HepG2 (cell line): Measurements from ENCODE around the gene ANAPC2. TPM values are rescaled to one million over a fixed set of nuclear protein-coding genes. Genes with fewer than 3 reads are reported as not detected.

Source experiments
- BHLHE40 ChIP-seq: IDR thresholded peaks from 2 replicates; pipeline ENCODE4 v1.6.1; 2011; ENCODE audit warnings: low read length, improper control_type of control experiment
- CTCF ChIP-seq: sonication (generic); formaldehyde crosslinking; IDR thresholded peaks from 2 replicates; pipeline ENCODE4 v1.5.0; 2020; ENCODE audit warnings: mild to moderate bottlenecking, missing genetic modification reagents, moderate library complexity
- DRAP1 ChIP-seq: IDR thresholded peaks from 2 replicates; pipeline ENCODE4 v1.6.1; 2016; ENCODE audit warnings: missing genetic modification reagents, missing compliant biosample characterization
- FOXP4 ChIP-seq: sonication (generic); formaldehyde crosslinking; IDR thresholded peaks from 2 replicates; pipeline ENCODE4 v1.4.0; 2020; ENCODE audit warnings: missing genetic modification reagents
- GABPA ChIP-seq, 2 experiments: IDR thresholded peaks; 2 replicates each; pipeline ENCODE4 v1.6.1; 2011 to 2016; ENCODE audit warnings: low read depth in 2 of 2, low read length in 1 of 2, missing biosample characterization in 1 of 2, missing genetic modification characterization in 1 of 2
- GTF2F1 ChIP-seq: fragments of 150-350 bp; IDR thresholded peaks from 2 replicates; pipeline ENCODE4 v1.6.1; 2014; ENCODE audit warnings: low read length
- HNRNPK ChIP-seq: fragments of 200-400 bp; formaldehyde crosslinking; IDR thresholded peaks from 2 replicates; pipeline ENCODE4 v1.6.1; 2018; ENCODE audit warnings: low read length, low read depth, moderate library complexity, mild to moderate bottlenecking; ENCODE audit not compliant: poor library complexity, severe bottlenecking
- KLF9 ChIP-seq: IDR thresholded peaks from 2 replicates; pipeline ENCODE4 v1.6.1; 2016; ENCODE audit warnings: low read depth
- MXD3 ChIP-seq: IDR thresholded peaks from 2 replicates; pipeline ENCODE4 v1.6.1; 2016; ENCODE audit warnings: mild to moderate bottlenecking, missing biosample characterization, missing genetic modification reagents
- NONO ChIP-seq, 2 experiments: fragments of 450-650 bp in 1 of 2; sonication (generic) in 1 of 2; formaldehyde crosslinking in 1 of 2; IDR thresholded peaks in 1 of 2; conservative IDR thresholded peaks in 1 of 2; 2 replicates each; pipeline versions ENCODE4 v1.6.1 to v1.8.0; 2017 to 2022; ENCODE audit warnings: mild to moderate bottlenecking in 1 of 2, missing genetic modification reagents in 1 of 2, moderate library complexity in 1 of 2
- PHF20 ChIP-seq: sonication (generic); formaldehyde crosslinking; IDR thresholded peaks from 2 replicates; pipeline ENCODE4 v1.5.0; 2020; ENCODE audit warnings: mild to moderate bottlenecking, missing genetic modification reagents
- PHF8 ChIP-seq: sonication (generic); formaldehyde crosslinking; IDR thresholded peaks from 2 replicates; pipeline ENCODE4 v1.5.0; 2020; ENCODE audit warnings: missing genetic modification reagents
- RERE ChIP-seq: IDR thresholded peaks from 2 replicates; pipeline ENCODE4 v1.6.1; 2016; ENCODE audit warnings: low read depth, missing genetic modification reagents, missing compliant biosample characterization
- ZIK1 ChIP-seq: sonication (generic); formaldehyde crosslinking; IDR thresholded peaks from 2 replicates; pipeline ENCODE4 v1.5.0; 2020; ENCODE audit warnings: mild to moderate bottlenecking, low read depth, missing genetic modification reagents, borderline replicate concordance
- ZNF292 ChIP-seq: sonication (generic); formaldehyde crosslinking; IDR thresholded peaks from 2 replicates; pipeline ENCODE4 v1.8.1; 2022; ENCODE audit warnings: mild to moderate bottlenecking, low read depth, missing genetic modification reagents, borderline replicate concordance
- ZNF552 ChIP-seq: sonication (generic); formaldehyde crosslinking; IDR thresholded peaks from 2 replicates; pipeline ENCODE4 v1.9.0; 2022; ENCODE audit warnings: missing genetic modification reagents, mild to moderate bottlenecking, borderline replicate concordance
- polyA plus RNA-seq, 8 experiments: library from polyadenylated mRNA; depleted of rRNA in 3 of 8; stranded (reverse) in 7 of 8; unstranded in 1 of 8; fragments of >200 nt; fragmentation: Illumina TruSeq in 4 of 8; extraction: Trizol in 4 of 8; gene quantifications; 2 replicates each; pipeline versions ENCODE4 v1.2.1 to v1.2.3, GENCODE V29; 2011 to 2016; ENCODE audit warnings: low read depth in 4 of 8, missing spikeins in 1 of 8, mixed read lengths in 1 of 8; ENCODE audit not compliant: insufficient read depth in 1 of 8
- total RNA-seq, 5 experiments: library from RNA; depleted of rRNA; stranded (reverse); fragments of >200 nt; fragmentation: Illumina TruSeq; extraction: Trizol; gene quantifications; 2 replicates each; pipeline ENCODE4 v1.2.3, GENCODE V29; 2016; ENCODE audit warnings: low read depth in 1 of 5

ANAPC2 gene
- total and polyA plus RNA-seq, 2 of the 13 experiments (the other 11 are each of a cell fraction or from before 2014, with no cell fraction given) = 12.3 to 15.4 TPM

- TF ChIP-seq RERE (no peak), HNRNPK (peak; percentile 23), FOXP4 (CRISPR knock-in tag) (no peak), ZNF552 (CRISPR knock-in tag) (no peak), DRAP1 (CRISPR knock-in tag) (0 out of 2 replicates have a peak, but pooled peaks have one; percentile 26), ZIK1 (no peak), BHLHE40 (no peak), CTCF (CRISPR knock-in tag) (no peak), GTF2F1 (no peak), PHF20 (CRISPR knock-in tag) (peak; percentile 98), MXD3 (CRISPR knock-in tag) (peak; percentile 55; the same call in 1 of the 2 replicates), GABPA (IDR thresholded peaks at IDR 0.05; ENCODE audit: low read depth, low read length) (no peak), GABPA (CRISPR knock-in tag; IDR thresholded peaks at IDR 0.05; ENCODE audit: low read depth) (peak; percentile 95), PHF8 (CRISPR knock-in tag) (peak; percentile 96), ZNF292 (CRISPR knock-in tag) (no peak), KLF9 (CRISPR knock-in tag) (no peak), NONO (IDR thresholded peaks at IDR 0.05) (no peak), NONO (CRISPR knock-in tag; conservative IDR thresholded peaks at IDR 0.05) (peak; percentile 85)
Measured at GRCh38 chr9:137205126-137206069, 17.0 kb upstream of the ANAPC2 start, which contains the start of the genes NDOR1 and TMEM203 (continued).
